Astrocyte (in vitro differentiated cells and primary cell): ENCODE results near the gene SBF1. TPM values are rescaled to one million over a fixed set of nuclear protein-coding genes. Genes with fewer than 3 reads are reported as not detected.

Experiments
- DNase-seq: peaks from one replicate; pipeline ENCODE4 v3.0.0-alpha.2; 2010; ENCODE audit warnings: low read depth
- FAIRE-seq: peaks from 2 replicates; lab custom pipeline; 2011; peaks lifted over from hg19 to GRCh38; lab: Jason Lieb, UNC
- H2AFZ ChIP-seq: 2 replicates; pipeline ENCODE4 v1.6.0; 2012; ENCODE audit warnings: low read depth, low read length, inconsistent platforms
- H3K27ac ChIP-seq: 2 replicates; pipeline ENCODE4 v1.5.1; 2011; ENCODE audit warnings: low read depth, low read length, inconsistent platforms
- H3K27me3 ChIP-seq: 2 replicates; pipeline ENCODE4 v1.6.0; 2011; ENCODE audit warnings: low read length, inconsistent platforms; ENCODE audit not compliant: insufficient read depth
- H3K36me3 ChIP-seq: 2 replicates; pipeline ENCODE4 v1.5.1; 2011; ENCODE audit warnings: low read length, inconsistent platforms; ENCODE audit not compliant: insufficient read depth
- H3K4me1 ChIP-seq: 2 replicates; pipeline ENCODE4 v1.5.1; 2011; ENCODE audit warnings: low read length, inconsistent platforms; ENCODE audit not compliant: insufficient read depth
- H3K4me2 ChIP-seq: 2 replicates; pipeline ENCODE4 v1.6.0; 2012; ENCODE audit warnings: low read length, inconsistent platforms
- H3K4me3 ChIP-seq: 2 replicates; pipeline ENCODE4 v1.5.1; 2011; ENCODE audit warnings: low read depth, mild to moderate bottlenecking, low read length, inconsistent platforms; ENCODE audit not compliant: insufficient read depth
- H3K79me2 ChIP-seq: 2 replicates; pipeline ENCODE4 v1.6.0; 2012; ENCODE audit warnings: mild to moderate bottlenecking, low read length, inconsistent platforms; ENCODE audit not compliant: insufficient read depth
- H3K9ac ChIP-seq: 2 replicates; pipeline ENCODE4 v1.6.0; 2012; ENCODE audit warnings: mild to moderate bottlenecking, low read length, inconsistent platforms
- H3K9me3 ChIP-seq: 2 replicates; pipeline ENCODE4 v1.5.1; 2012; ENCODE audit warnings: low read depth, mild to moderate bottlenecking, low read length, inconsistent platforms; ENCODE audit not compliant: insufficient read depth
- H4K20me1 ChIP-seq: 2 replicates; pipeline ENCODE4 v1.6.0; 2012; ENCODE audit warnings: low read length, inconsistent platforms; ENCODE audit not compliant: insufficient read depth
- H3K27ac Mint-ChIP-seq: one replicate; pipeline ENCODE4 v1.8.0; 2021; ENCODE audit warnings: mild to moderate bottlenecking, mixed read lengths; ENCODE audit not compliant: unreplicated experiment
- H3K27me3 Mint-ChIP-seq: one replicate; pipeline ENCODE4 v1.8.0; 2021; ENCODE audit warnings: low read depth, mixed read lengths; ENCODE audit not compliant: unreplicated experiment
- H3K36me3 Mint-ChIP-seq: one replicate; pipeline ENCODE4 v1.8.0; 2021; ENCODE audit warnings: low read depth, mixed read lengths; ENCODE audit not compliant: unreplicated experiment
- H3K4me1 Mint-ChIP-seq: one replicate; pipeline ENCODE4 v1.8.0; 2021; ENCODE audit warnings: low read depth, mixed read lengths; ENCODE audit not compliant: unreplicated experiment
- H3K4me3 Mint-ChIP-seq: one replicate; pipeline ENCODE4 v1.8.0; 2021; ENCODE audit warnings: mild to moderate bottlenecking, moderate library complexity, mixed read lengths; ENCODE audit not compliant: unreplicated experiment
- H3K9me3 Mint-ChIP-seq: one replicate; pipeline ENCODE4 v1.8.0; 2021; ENCODE audit warnings: mild to moderate bottlenecking, mixed read lengths; ENCODE audit not compliant: unreplicated experiment
- EZH2 ChIP-seq: IDR thresholded peaks from 2 replicates; pipeline ENCODE4 v1.6.1; 2012; ENCODE audit warnings: mild to moderate bottlenecking, low read length, inconsistent platforms; ENCODE audit not compliant: insufficient read depth
- total RNA-seq: library from RNA; stranded (reverse); gene quantifications from 2 replicates; pipeline ENCODE4 v1.2.1, GENCODE V29; 2021
- TF ChIP-seq, protein P1 (sequence below): IDR thresholded peaks from 2 replicates; pipeline ENCODE4 v1.5.1; 2011; ENCODE audit warnings: low read depth, mild to moderate bottlenecking, inconsistent platforms, low read length, moderate library complexity; ENCODE audit not compliant: insufficient read depth

SBF1 gene
- total RNA-seq, 1 donor from 2014 or later, result 75.4 TPM

- DNase-seq (no peak), FAIRE-seq (no peak)
- H3K4me1 ChIP-seq, result peaks cover 2% of the 10 kb centered on the region
- TF ChIP-seq, protein P1, sequence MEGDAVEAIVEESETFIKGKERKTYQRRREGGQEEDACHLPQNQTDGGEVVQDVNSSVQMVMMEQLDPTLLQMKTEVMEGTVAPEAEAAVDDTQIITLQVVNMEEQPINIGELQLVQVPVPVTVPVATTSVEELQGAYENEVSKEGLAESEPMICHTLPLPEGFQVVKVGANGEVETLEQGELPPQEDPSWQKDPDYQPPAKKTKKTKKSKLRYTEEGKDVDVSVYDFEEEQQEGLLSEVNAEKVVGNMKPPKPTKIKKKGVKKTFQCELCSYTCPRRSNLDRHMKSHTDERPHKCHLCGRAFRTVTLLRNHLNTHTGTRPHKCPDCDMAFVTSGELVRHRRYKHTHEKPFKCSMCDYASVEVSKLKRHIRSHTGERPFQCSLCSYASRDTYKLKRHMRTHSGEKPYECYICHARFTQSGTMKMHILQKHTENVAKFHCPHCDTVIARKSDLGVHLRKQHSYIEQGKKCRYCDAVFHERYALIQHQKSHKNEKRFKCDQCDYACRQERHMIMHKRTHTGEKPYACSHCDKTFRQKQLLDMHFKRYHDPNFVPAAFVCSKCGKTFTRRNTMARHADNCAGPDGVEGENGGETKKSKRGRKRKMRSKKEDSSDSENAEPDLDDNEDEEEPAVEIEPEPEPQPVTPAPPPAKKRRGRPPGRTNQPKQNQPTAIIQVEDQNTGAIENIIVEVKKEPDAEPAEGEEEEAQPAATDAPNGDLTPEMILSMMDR, result no peak
- no peak for TF ChIP-seq EZH2
- Mint-ChIP-seq H3K27ac (no peak overlapping the region), H3K9me3 (no peaks in the 10 kb centered on the region), H3K4me1 (peaks cover 10% of the 10 kb centered on the region), H3K27me3 (no peaks in the 10 kb centered on the region), H3K4me3 (no peak overlapping the region), H3K36me3 (peaks cover 25% of the 10 kb centered on the region)
- H3K9ac ChIP-seq, result no peak overlapping the region
- no peak overlapping the region for H2AFZ ChIP-seq
- no peak overlapping the region for H3K4me2 ChIP-seq
- no peaks in the 10 kb centered on the region for H3K9me3 ChIP-seq
- H3K27me3 ChIP-seq, result no peaks in the 10 kb centered on the region
- no peak overlapping the region for H3K27ac ChIP-seq
- H4K20me1 ChIP-seq, result peaks cover 51% of the 10 kb centered on the region
- no peak overlapping the region for H3K4me3 ChIP-seq
- peaks cover 23% of the 10 kb centered on the region for H3K79me2 ChIP-seq
- peaks cover 4% of the 10 kb centered on the region for H3K36me3 ChIP-seq
Measured at GRCh38 chr22:50401907-50402306, 72.9 kb downstream of the SBF1 start.

- TF ChIP-seq, protein P1, result no peak
- TF ChIP-seq EZH2, result no peak
- peaks cover 51% of the 10 kb centered on the region for H4K20me1 ChIP-seq
Measured at GRCh38 chr22:50400931-50401330, 73.9 kb downstream of the SBF1 start.

DNA sequence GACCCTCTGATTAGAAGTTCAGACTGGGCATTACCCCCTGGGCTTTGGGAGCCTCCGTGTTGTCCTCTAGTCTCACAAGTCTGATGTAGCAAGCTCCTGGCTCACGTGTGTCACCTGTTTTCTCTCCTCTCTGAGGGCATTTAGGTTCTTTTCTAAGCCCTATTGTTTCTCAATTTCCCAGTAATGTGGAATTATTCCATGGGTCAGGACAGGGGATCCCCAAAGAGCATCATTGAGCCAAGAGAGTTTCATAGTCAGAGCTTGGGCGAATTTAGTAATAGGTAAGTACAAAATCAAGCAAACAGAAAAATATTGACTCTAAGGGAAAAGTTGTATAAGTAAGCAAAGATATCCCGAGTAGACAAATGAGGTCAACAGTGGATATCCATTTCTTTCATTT lies 74.4 kb downstream of the SBF1 start:
- H4K20me1 ChIP-seq, result peaks cover 51% of the 10 kb centered on the region
- peaks cover 21% of the 10 kb centered on the region for H3K36me3 Mint-ChIP-seq
- H3K4me1 ChIP-seq, result peaks cover 2% of the 10 kb centered on the region
- no peak overlapping the region for H3K4me3 ChIP-seq
- peaks cover 23% of the 10 kb centered on the region for H3K79me2 ChIP-seq
- DNase-seq (no peak), FAIRE-seq (no peak)
- no peak overlapping the region for H3K4me2 ChIP-seq
- no peak overlapping the region for H3K27ac ChIP-seq
- no peak overlapping the region for H3K4me3 Mint-ChIP-seq
- TF ChIP-seq EZH2, result no peak
- TF ChIP-seq, protein P1, result no peak
- peaks cover 15% of the 10 kb centered on the region for H3K4me1 Mint-ChIP-seq
- no peaks in the 10 kb centered on the region for H3K9me3 Mint-ChIP-seq
- no peak overlapping the region for H2AFZ ChIP-seq
- no peaks in the 10 kb centered on the region for H3K27me3 Mint-ChIP-seq
- no peak overlapping the region for H3K9ac ChIP-seq
- no peak overlapping the region for H3K27ac Mint-ChIP-seq
- no peaks in the 10 kb centered on the region for H3K9me3 ChIP-seq
- peaks cover 4% of the 10 kb centered on the region for H3K36me3 ChIP-seq
- H3K27me3 ChIP-seq, result no peaks in the 10 kb centered on the region

More at GRCh38 chr22:50400931-50401330, 73.9 kb downstream of the SBF1 start:
- H3K27me3 Mint-ChIP-seq, result no peaks in the 10 kb centered on the region
- Histone ChIP-seq H3K27me3 (no peaks in the 10 kb centered on the region), H3K79me2 (peaks cover 23% of the 10 kb centered on the region), H3K36me3 (peaks cover 4% of the 10 kb centered on the region), H3K9me3 (no peaks in the 10 kb centered on the region), H3K27ac (no peak overlapping the region), H3K4me2 (no peak overlapping the region), H3K9ac (no peak overlapping the region), H3K4me3 (no peak overlapping the region), H3K4me1 (peaks cover 2% of the 10 kb centered on the region), H2AFZ (no peak overlapping the region)
- H3K9me3 Mint-ChIP-seq, result no peaks in the 10 kb centered on the region
- FAIRE-seq, result no peak
- no peak for DNase-seq
- H3K4me1 Mint-ChIP-seq, result peaks cover 15% of the 10 kb centered on the region
- H3K36me3 Mint-ChIP-seq, result peaks cover 21% of the 10 kb centered on the region
- no peak overlapping the region for H3K4me3 Mint-ChIP-seq
- no peak overlapping the region for H3K27ac Mint-ChIP-seq
